Body of pancreas (tissue), 4 donors: Measurements from ENCODE around the gene UBR3. TPM values are rescaled to one million over a fixed set of nuclear protein-coding genes. Genes with fewer than 3 reads are reported as not detected.

Experiments
- ATAC-seq: fragments of 150-250 bp; one replicate; pipeline ENCODE4 v1.9.1; 2016
- DNase-seq, 4 donors: peaks; one replicate each; pipeline ENCODE4 v3.0.0-alpha.2; 2019
- H3K27ac ChIP-seq, 4 donors: fragments of 200-600 bp; sonication (generic); 1 replicate in 3 of 4; 2 replicates in 1 of 4; pipeline versions ENCODE4 v1.5.1 to v1.6.1; 2016 to 2019; ENCODE audit warnings: mild to moderate bottlenecking in 1 of 4, mixed read lengths in 1 of 4, moderate library complexity in 1 of 4
- H3K27me3 ChIP-seq, 2 donors: fragments of 200-600 bp; sonication (generic); one replicate each; pipeline ENCODE4 v1.6.0; 2016; ENCODE audit warnings: mild to moderate bottlenecking in 1 of 2
- H3K36me3 ChIP-seq, 2 donors: fragments of 200-600 bp; sonication (generic); replicated peaks in 1 of 2; 2 replicates each; pipeline ENCODE4 v1.5.1; 2016; ENCODE audit warnings: low read depth in 2 of 2; ENCODE audit not compliant: insufficient read depth in 1 of 2
- H3K4me1 ChIP-seq: fragments of 200-600 bp; sonication (generic); one replicate; pipeline ENCODE4 v1.6.0; 2016
- H3K4me3 ChIP-seq, 2 donors: fragments of 200-600 bp; sonication (generic); 1 replicate in 1 of 2; 2 replicates in 1 of 2; pipeline ENCODE4 v1.5.1; 2016 to 2019
- H3K9me3 ChIP-seq, 3 donors: fragments of 200-600 bp; sonication (generic); 1 replicate in 2 of 3; 2 replicates in 1 of 3; pipeline ENCODE4 v1.5.1; 2016
- CTCF ChIP-seq, 7 experiments: fragments of 450-650 bp in 4 of 7; fragments of 200-600 bp in 3 of 7; sonication (generic) in 3 of 7; IDR thresholded peaks; one replicate each; pipeline ENCODE4 v1.5.1; 2016 to 2019; ENCODE audit warnings: antibody characterized with exemption in 7 of 7
- POLR2A ChIP-seq, 3 donors: fragments of 450-650 bp; IDR thresholded peaks; one replicate each; pipeline ENCODE4 v1.6.1; 2016; ENCODE audit warnings: antibody characterized with exemption in 3 of 3, mild to moderate bottlenecking in 2 of 3
- WGBS, 2 donors: methylation state at CpG; one replicate each; pipeline ENCODE4 v1.1.5; 2017; 5-methylcytosine and 5-hydroxymethylcytosine counted together
- intact Hi-C: fragments of 100-400 bp; cut with DNase I; formaldehyde crosslinking; loops from one replicate; pipeline ENCODE4 v1.15.1; 2023
- total RNA-seq, 2 donors: library from RNA; depleted of rRNA; stranded (reverse); fragments of >200 nt; gene quantifications; one replicate each; pipeline ENCODE4 v1.1.0, GENCODE V29; 2016

The UBR3 gene
- total RNA-seq, 2 donors from 2014 or later = 30.1 to 52.1 TPM

- intact Hi-C loops = no loop called here
- Histone ChIP-seq H3K4me3 (no peak overlapping the region), H3K27me3 (no peaks in the 10 kb centered on the region), H3K4me1 (no peaks in the 10 kb centered on the region), H3K9me3 (no peaks in the 10 kb centered on the region), H3K36me3 (no peaks in the 10 kb centered on the region), H3K27ac (no peak overlapping the region)
- TF ChIP-seq CTCF (IDR thresholded peaks at IDR 0.05) = no peak
- no peak for TF ChIP-seq POLR2A (IDR thresholded peaks at IDR 0.05)
- WGBS, 2 donors = 95 to 96% methylated on average over 4 of the region's 4 CpGs
- ATAC-seq (no peak), DNase-seq (no peak)
These were observed 211.5 kb downstream of the UBR3 start for GRCh38 chr2:170038734-170039133.

- TF ChIP-seq CTCF (IDR thresholded peaks at IDR 0.05) (no peak), POLR2A (IDR thresholded peaks at IDR 0.05) (no peak)
- ATAC-seq = no peak
- no peaks in the 10 kb centered on the region for H3K36me3 ChIP-seq
- H3K27me3 ChIP-seq = no peaks in the 10 kb centered on the region
- no peak overlapping the region for H3K4me3 ChIP-seq
- no peak overlapping the region for H3K27ac ChIP-seq
- no peaks in the 10 kb centered on the region for H3K9me3 ChIP-seq
- no peaks in the 10 kb centered on the region for H3K4me1 ChIP-seq
- no peak for DNase-seq
- WGBS, 2 donors = 32 to 46% methylated on average over 2 of the region's 2 CpGs
- intact Hi-C loops = no loop called here
These were observed 212.3 kb downstream of the UBR3 start for GRCh38 chr2:170039401-170040172.

- Histone ChIP-seq H3K4me3 (no peak overlapping the region), H3K27ac (no peak overlapping the region), H3K27me3 (no peaks in the 10 kb centered on the region), H3K9me3 (no peaks in the 10 kb centered on the region), H3K4me1 (no peaks in the 10 kb centered on the region), H3K36me3 (no peaks in the 10 kb centered on the region)
- intact Hi-C loops = no loop called here
- DNase-seq (no peak), ATAC-seq (no peak)
- TF ChIP-seq POLR2A (IDR thresholded peaks at IDR 0.05) (no peak), CTCF (IDR thresholded peaks at IDR 0.05) (no peak)
- WGBS, 2 donors = 72 to 92% methylated on average over 3 of the region's 3 CpGs
These were observed 217.7 kb downstream of the UBR3 start for GRCh38 chr2:170044751-170045478.

- DNase-seq = no peak
- no peak for TF ChIP-seq CTCF (IDR thresholded peaks at IDR 0.05)
- TF ChIP-seq POLR2A (IDR thresholded peaks at IDR 0.05) = no peak
- intact Hi-C loops = no loop called here
- Histone ChIP-seq H3K27ac (no peak overlapping the region), H3K9me3 (no peaks in the 10 kb centered on the region), H3K36me3 (no peaks in the 10 kb centered on the region), H3K4me1 (no peaks in the 10 kb centered on the region), H3K27me3 (no peaks in the 10 kb centered on the region), H3K4me3 (no peak overlapping the region)
- no peak for ATAC-seq
- WGBS, 2 donors = 93 to 98% methylated on average over 3 of the region's 3 CpGs
These were observed 220.2 kb downstream of the UBR3 start for GRCh38 chr2:170047331-170048065.
